ENCODE results near the gene DEUP1. TPM values are rescaled to one million over a fixed set of nuclear protein-coding genes. Genes with fewer than 3 reads are reported as not detected.

Gene DEUP1
- total and polyA plus RNA-seq, 9 of the 15 experiments (the other 6 are each of a cell fraction or from before 2014, with no cell fraction given) = 1.4 to 10.9 (median 9.3) TPM

DNA sequence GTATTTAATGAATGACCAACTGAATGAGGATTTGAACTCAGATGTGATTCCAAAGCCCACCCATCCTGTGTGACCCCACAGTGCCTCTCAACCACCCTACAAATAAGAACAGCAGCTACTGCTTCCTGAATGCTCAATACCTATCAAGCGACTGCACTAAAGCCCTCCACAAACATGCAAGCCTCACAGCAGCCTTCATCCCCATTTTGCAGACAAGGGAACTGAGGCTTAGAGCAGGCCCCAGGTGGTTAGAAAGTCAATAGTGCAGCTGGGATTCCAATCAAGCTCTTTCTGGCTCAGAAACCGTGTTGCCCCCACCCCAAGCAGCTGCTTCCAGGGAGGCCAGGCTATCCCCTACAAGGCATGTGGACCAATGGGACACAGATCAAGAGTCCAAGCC lies 155.4 kb downstream of the DEUP1 start:
- POLR2A ChIA-PET = interaction anchor here (1.0 to 1.4 kb wide), 3 partner anchors 9 to 38 kb away, joined by 3 to 5 read pairs (median 5); no protein-coding TSS in a partner anchor
- intact Hi-C loops (cut with micrococcal nuclease) (no loop called here), in situ Hi-C loops (cut with MboI) (no loop called here)
- 28% methylated on average over 2 of the region's 2 CpGs for WGBS (ENCODE audit: insufficient coverage, low coverage, missing lambda C conversion rate)
- Histone ChIP-seq H2AFZ (ENCODE audit: low read depth, low read length) (no peak overlapping the region), H3K27ac (ENCODE audit: extremely low read depth, low read depth, low read length) (no peak overlapping the region), H3K79me2 (ENCODE audit: control insufficient read depth, insufficient read depth, low read length) (no peaks in the 10 kb centered on the region), H4K20me1 (replicated peaks; ENCODE audit: control insufficient read depth, insufficient read depth, low read length) (peaks cover 18% of the 10 kb centered on the region), H3K9me3 (replicated peaks; ENCODE audit: control insufficient read depth, insufficient read depth, low read depth, low read length) (no peaks in the 10 kb centered on the region), H3K36me3 (ENCODE audit: control insufficient read depth, insufficient read depth, low read length) (no peaks in the 10 kb centered on the region), H3K9ac (ENCODE audit: insufficient read depth in 1 of 2, low read depth in 2 of 2, low read length in 2 of 2) (no peak overlapping the region), H3K9me1 (ENCODE audit: control insufficient read depth, insufficient read depth, low read length) (no peaks in the 10 kb centered on the region), H3K4me2 (ENCODE audit: insufficient read depth, low read length) (no peak overlapping the region), H3K4me1 (replicated peaks in 1 of 2; ENCODE audit: control insufficient read depth in 2 of 2, insufficient read depth in 2 of 2, low read length in 2 of 2) (no peaks in the 10 kb centered on the region; a peak in 1 of 5 replicates), H3K27me3 (ENCODE audit: control insufficient read depth in 2 of 2, insufficient read depth in 2 of 2, low read length in 2 of 2) (peaks cover 0 to 4% of the 10 kb centered on the region in 2 experiments; a peak in 1 of 5 replicates), H3K4me3 (no peak overlapping the region)
- ATAC-seq (no peak), DNase-seq (ENCODE audit: extremely low read depth in 1 of 4, low spot score in 3 of 4) (no peak), FAIRE-seq (no peak)
- CTCF ChIA-PET (ENCODE audit: low intra/inter-chr PET ratio) = no interaction called here
- no TSS peak for BruUV-seq (replicated peaks)
- no peak for TF ChIP-seq FOSL1 (tag; conservative IDR thresholded peaks at IDR 0.05)
- TF ChIP-seq, protein P1, sequence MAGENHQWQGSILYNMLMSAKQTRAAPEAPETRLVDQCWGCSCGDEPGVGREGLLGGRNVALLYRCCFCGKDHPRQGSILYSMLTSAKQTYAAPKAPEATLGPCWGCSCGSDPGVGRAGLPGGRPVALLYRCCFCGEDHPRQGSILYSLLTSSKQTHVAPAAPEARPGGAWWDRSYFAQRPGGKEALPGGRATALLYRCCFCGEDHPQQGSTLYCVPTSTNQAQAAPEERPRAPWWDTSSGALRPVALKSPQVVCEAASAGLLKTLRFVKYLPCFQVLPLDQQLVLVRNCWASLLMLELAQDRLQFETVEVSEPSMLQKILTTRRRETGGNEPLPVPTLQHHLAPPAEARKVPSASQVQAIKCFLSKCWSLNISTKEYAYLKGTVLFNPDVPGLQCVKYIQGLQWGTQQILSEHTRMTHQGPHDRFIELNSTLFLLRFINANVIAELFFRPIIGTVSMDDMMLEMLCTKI (IDR thresholded peaks at IDR 0.05; ENCODE audit: partially characterized antibody) = no peak
- TF ChIP-seq XRCC3 (IDR thresholded peaks at IDR 0.05) = no peak
- TF ChIP-seq ZNF384 (IDR thresholded peaks at IDR 0.05; ENCODE audit: low read depth, low read length) = no peak
- TF ChIP-seq NONO (IDR thresholded peaks at IDR 0.05; ENCODE audit: low read depth in 2 of 2, low read length in 1 of 2) = no peak
- TF ChIP-seq POLR3A (IDR thresholded peaks at IDR 0.05; ENCODE audit: borderline replicate concordance, extremely low read depth, insufficient read depth, insufficient read length) = no peak
- TF ChIP-seq JUN (IDR thresholded peaks at IDR 0.05; ENCODE audit: borderline replicate concordance, low read depth, low read length) = no peak
- no peak for TF ChIP-seq JUN (CRISPR knock-in tag; IDR thresholded peaks at IDR 0.05; ENCODE audit: borderline replicate concordance)
- TF ChIP-seq PHB (CRISPR knock-in tag; IDR thresholded peaks at IDR 0.05) = no peak
- TF ChIP-seq ZNF121 (CRISPR knock-in tag; conservative IDR thresholded peaks at IDR 0.05) = no peak
- TF ChIP-seq BCL6 (CRISPR knock-in tag; IDR thresholded peaks at IDR 0.05) = no peak
- no peak for TF ChIP-seq KAT7 (CRISPR knock-in tag; IDR thresholded peaks at IDR 0.05; ENCODE audit: borderline replicate concordance)
- TF ChIP-seq, protein P2, sequence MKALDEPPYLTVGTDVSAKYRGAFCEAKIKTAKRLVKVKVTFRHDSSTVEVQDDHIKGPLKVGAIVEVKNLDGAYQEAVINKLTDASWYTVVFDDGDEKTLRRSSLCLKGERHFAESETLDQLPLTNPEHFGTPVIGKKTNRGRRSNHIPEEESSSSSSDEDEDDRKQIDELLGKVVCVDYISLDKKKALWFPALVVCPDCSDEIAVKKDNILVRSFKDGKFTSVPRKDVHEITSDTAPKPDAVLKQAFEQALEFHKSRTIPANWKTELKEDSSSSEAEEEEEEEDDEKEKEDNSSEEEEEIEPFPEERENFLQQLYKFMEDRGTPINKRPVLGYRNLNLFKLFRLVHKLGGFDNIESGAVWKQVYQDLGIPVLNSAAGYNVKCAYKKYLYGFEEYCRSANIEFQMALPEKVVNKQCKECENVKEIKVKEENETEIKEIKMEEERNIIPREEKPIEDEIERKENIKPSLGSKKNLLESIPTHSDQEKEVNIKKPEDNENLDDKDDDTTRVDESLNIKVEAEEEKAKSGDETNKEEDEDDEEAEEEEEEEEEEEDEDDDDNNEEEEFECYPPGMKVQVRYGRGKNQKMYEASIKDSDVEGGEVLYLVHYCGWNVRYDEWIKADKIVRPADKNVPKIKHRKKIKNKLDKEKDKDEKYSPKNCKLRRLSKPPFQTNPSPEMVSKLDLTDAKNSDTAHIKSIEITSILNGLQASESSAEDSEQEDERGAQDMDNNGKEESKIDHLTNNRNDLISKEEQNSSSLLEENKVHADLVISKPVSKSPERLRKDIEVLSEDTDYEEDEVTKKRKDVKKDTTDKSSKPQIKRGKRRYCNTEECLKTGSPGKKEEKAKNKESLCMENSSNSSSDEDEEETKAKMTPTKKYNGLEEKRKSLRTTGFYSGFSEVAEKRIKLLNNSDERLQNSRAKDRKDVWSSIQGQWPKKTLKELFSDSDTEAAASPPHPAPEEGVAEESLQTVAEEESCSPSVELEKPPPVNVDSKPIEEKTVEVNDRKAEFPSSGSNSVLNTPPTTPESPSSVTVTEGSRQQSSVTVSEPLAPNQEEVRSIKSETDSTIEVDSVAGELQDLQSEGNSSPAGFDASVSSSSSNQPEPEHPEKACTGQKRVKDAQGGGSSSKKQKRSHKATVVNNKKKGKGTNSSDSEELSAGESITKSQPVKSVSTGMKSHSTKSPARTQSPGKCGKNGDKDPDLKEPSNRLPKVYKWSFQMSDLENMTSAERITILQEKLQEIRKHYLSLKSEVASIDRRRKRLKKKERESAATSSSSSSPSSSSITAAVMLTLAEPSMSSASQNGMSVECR (CRISPR knock-in tag; IDR thresholded peaks at IDR 0.05) = no peak
